Neural cell (in vitro differentiated cells): ENCODE measurements around the gene MAP1LC3A. TPM values are rescaled to one million over a fixed set of nuclear protein-coding genes. Genes with fewer than 3 reads are reported as not detected.

Experiments
- H2AFZ ChIP-seq: fragments of 200-600, 300-800 bp; sonication (generic), shearing (Covaris generic); 2 replicates; pipeline ENCODE4 v1.6.0; 2014; ENCODE audit warnings: low read depth, mild to moderate bottlenecking, antibody characterized with exemption, low read length, moderate library complexity
- H3F3A ChIP-seq: fragments of 200-600 bp; shearing (Covaris generic); 2 replicates; pipeline ENCODE4 v1.6.1; 2016; ENCODE audit warnings: mild to moderate bottlenecking, moderate library complexity, mixed read lengths, antibody characterized with exemption, low read length; ENCODE audit not compliant: insufficient read depth, poor library complexity, severe bottlenecking
- H3K27ac ChIP-seq: fragments of 200-600, 300-800 bp; sonication (generic), shearing (Covaris generic); 2 replicates; pipeline ENCODE4 v1.5.1; 2014; ENCODE audit warnings: mild to moderate bottlenecking, low read length, moderate library complexity
- H3K27me3 ChIP-seq: fragments of 300-800, 200-600 bp; sonication (generic), shearing (Covaris generic); 2 replicates; pipeline ENCODE4 v1.6.0; 2014; ENCODE audit warnings: mild to moderate bottlenecking, low read depth, low read length, moderate library complexity; ENCODE audit not compliant: insufficient read depth
- H3K36me3 ChIP-seq: fragments of 300-800, 200-600 bp; sonication (generic), shearing (Covaris generic); 2 replicates; pipeline ENCODE4 v1.5.1; 2014; ENCODE audit warnings: mild to moderate bottlenecking, antibody characterized with exemption, low read length, moderate library complexity; ENCODE audit not compliant: insufficient read depth
- H3K4me2 ChIP-seq: fragments of 300-800, 200-600 bp; sonication (generic), shearing (Covaris generic); 2 replicates; pipeline ENCODE4 v1.6.0; 2014; ENCODE audit warnings: mild to moderate bottlenecking, low read length
- H3K4me3 ChIP-seq: fragments of 300-800, 200-600 bp; sonication (generic), shearing (Covaris generic); 2 replicates; pipeline ENCODE4 v1.5.1; 2014; ENCODE audit warnings: mild to moderate bottlenecking, low read length, moderate library complexity
- H3K79me2 ChIP-seq: fragments of 200-600 bp; shearing (Covaris generic); replicated peaks from 2 replicates; pipeline ENCODE4 v1.6.0; 2014; ENCODE audit warnings: mild to moderate bottlenecking, low read length, moderate library complexity; ENCODE audit not compliant: insufficient read depth
- H3K9ac ChIP-seq: fragments of 300-800, 200-600 bp; sonication (generic), shearing (Covaris generic); 2 replicates; pipeline ENCODE4 v1.6.1; 2016; ENCODE audit warnings: mild to moderate bottlenecking, low read length, mixed read lengths
- H3K9me2 ChIP-seq: fragments of 200-600 bp; shearing (Covaris generic); 2 replicates; pipeline ENCODE4 v1.6.1; 2016; ENCODE audit warnings: mild to moderate bottlenecking, low read length, mixed read lengths; ENCODE audit not compliant: insufficient read depth
- H3K9me3 ChIP-seq: fragments of 200-600, 300-800 bp; sonication (generic), shearing (Covaris generic); 2 replicates; pipeline ENCODE4 v1.6.1; 2016; ENCODE audit warnings: mild to moderate bottlenecking, mixed run types, low read length, moderate library complexity, mixed read lengths
- H4K20me1 ChIP-seq: fragments of 200-600 bp; shearing (Covaris generic); 2 replicates; pipeline ENCODE4 v1.6.1; 2016; ENCODE audit warnings: mild to moderate bottlenecking, mixed run types; ENCODE audit not compliant: insufficient read depth
- CTCF ChIP-seq: fragments of 450-650 bp; IDR thresholded peaks from 2 replicates; pipeline ENCODE4 v1.5.1; 2014; ENCODE audit warnings: antibody characterized with exemption, mild to moderate bottlenecking, moderate library complexity; ENCODE audit not compliant: poor library complexity, severe bottlenecking
- EP300 ChIP-seq: fragments of 450-650 bp; conservative IDR thresholded peaks from 2 replicates; pipeline ENCODE4 v1.6.1; 2014; ENCODE audit warnings: antibody characterized with exemption, mild to moderate bottlenecking, moderate library complexity; ENCODE audit not compliant: poor library complexity, severe bottlenecking
- EZH2 ChIP-seq: fragments of 200-600, 300-800 bp; shearing (Covaris generic), sonication (generic); IDR thresholded peaks from 2 replicates; pipeline ENCODE4 v1.6.1; 2014; ENCODE audit warnings: antibody characterized with exemption, low read length, borderline replicate concordance, mild to moderate bottlenecking; ENCODE audit not compliant: insufficient read depth, poor library complexity, severe bottlenecking
- MXI1 ChIP-seq: fragments of 450-650 bp; conservative IDR thresholded peaks from 2 replicates; pipeline ENCODE4 v1.6.1; 2014; ENCODE audit warnings: antibody characterized with exemption, mild to moderate bottlenecking; ENCODE audit not compliant: poor library complexity, severe bottlenecking
- POLR2AphosphoS5 ChIP-seq: IDR thresholded peaks from 2 replicates; pipeline ENCODE4 v1.6.1; 2012
- RAD21 ChIP-seq: fragments of 450-650 bp; conservative IDR thresholded peaks from 2 replicates; pipeline ENCODE4 v1.6.1; 2014; ENCODE audit warnings: antibody characterized with exemption, mild to moderate bottlenecking, moderate library complexity
- REST ChIP-seq: IDR thresholded peaks from 2 replicates; pipeline ENCODE4 v1.6.1; 2012; ENCODE audit warnings: borderline replicate concordance
- SMC3 ChIP-seq: fragments of 450-650 bp; conservative IDR thresholded peaks from 2 replicates; pipeline ENCODE4 v1.6.1; 2014; ENCODE audit warnings: antibody characterized with exemption, mild to moderate bottlenecking, moderate library complexity; ENCODE audit not compliant: poor library complexity
- TAF1 ChIP-seq: IDR thresholded peaks from 2 replicates; pipeline ENCODE4 v1.6.1; 2012; ENCODE audit warnings: low read depth
- polyA plus RNA-seq: library from polyadenylated mRNA; depleted of rRNA; stranded (reverse); fragments of >200 nt; gene quantifications from 2 replicates; pipeline ENCODE4 v1.2.3, GENCODE V29; 2014

Gene MAP1LC3A
- polyA plus RNA-seq, 1 donor from 2014 or later: 56.2 TPM

- H3K79me2 ChIP-seq: no peaks in the 10 kb centered on the region
- H3K9me3 ChIP-seq: no peaks in the 10 kb centered on the region
- no peak overlapping the region for H3K27ac ChIP-seq
- no peaks in the 10 kb centered on the region for H3K9me2 ChIP-seq
- no peak for TF ChIP-seq CTCF
- H4K20me1 ChIP-seq: no peaks in the 10 kb centered on the region
- H3K9ac ChIP-seq: no peak overlapping the region
- H2AFZ ChIP-seq: no peak overlapping the region
- no peak overlapping the region for H3K4me3 ChIP-seq
- H3K27me3 ChIP-seq: no peaks in the 10 kb centered on the region
- no peak overlapping the region for H3K4me2 ChIP-seq
- no peaks in the 10 kb centered on the region for H3F3A ChIP-seq
- H3K36me3 ChIP-seq: no peaks in the 10 kb centered on the region
Observed at GRCh38 chr20:34573541-34574300, 15.2 kb downstream of the MAP1LC3A start.

- no peak overlapping the region for H2AFZ ChIP-seq
- no peaks in the 10 kb centered on the region for H3K9me3 ChIP-seq
- H3K4me3 ChIP-seq: no peak overlapping the region
- no peak overlapping the region for H3K4me2 ChIP-seq
- no peak for TF ChIP-seq EZH2
- TF ChIP-seq EP300: no peak
- no peak for TF ChIP-seq SMC3
- no peak for TF ChIP-seq CTCF
- no peak for TF ChIP-seq MXI1
- no peak for TF ChIP-seq POLR2AphosphoS5
- no peak for TF ChIP-seq REST
- no peak for TF ChIP-seq TAF1
- TF ChIP-seq RAD21: no peak
- no peaks in the 10 kb centered on the region for H3K9me2 ChIP-seq
- no peaks in the 10 kb centered on the region for H3K27me3 ChIP-seq
- H3F3A ChIP-seq: no peaks in the 10 kb centered on the region
- H3K9ac ChIP-seq: no peak overlapping the region
- no peaks in the 10 kb centered on the region for H3K79me2 ChIP-seq
- no peak overlapping the region for H3K27ac ChIP-seq
- no peaks in the 10 kb centered on the region for H4K20me1 ChIP-seq
- no peaks in the 10 kb centered on the region for H3K36me3 ChIP-seq
Observed at GRCh38 chr20:34574426-34574825, 15.9 kb downstream of the MAP1LC3A start.
